Right hindlimb (tissue), 1 donor: ENCODE measurements around the gene MATR3.

Source experiments
- DNase-seq: peaks from one replicate; pipeline ENCODE4 v3.0.0-alpha.2; 2018

Gene MATR3

GRCh38 chr5:139272471-139273321 is 20.8 kb upstream of the MATR3 start:
- DNase-seq = peak; percentile 32

- no peak for DNase-seq
These were observed 20.3 kb upstream of the MATR3 start for GRCh38 chr5:139273322-139273571.

GRCh38 chr5:139273572-139274289 is 19.8 kb upstream of the MATR3 start:
- peak; percentile 78 for DNase-seq

- DNase-seq = no peak
These were observed 18.0 kb upstream of the MATR3 start for GRCh38 chr5:139275536-139275935.

- no peak for DNase-seq
These were observed 17.6 kb upstream of the MATR3 start for GRCh38 chr5:139275956-139276355.

GRCh38 chr5:139276426-139276825 is 17.1 kb upstream of the MATR3 start:
- DNase-seq = no peak

GRCh38 chr5:139277171-139277570 is 16.4 kb upstream of the MATR3 start:
- DNase-seq = no peak

GRCh38 chr5:139278540-139279274 is 14.8 kb upstream of the MATR3 start:
- DNase-seq = no peak

GRCh38 chr5:139282197-139282557 is 11.4 kb upstream of the MATR3 start:
- DNase-seq = no peak

GRCh38 chr5:139283252-139284166 is 10.0 kb upstream of the MATR3 start:
- DNase-seq = no peak

GRCh38 chr5:139284295-139284694 is 9.2 kb upstream of the MATR3 start:
- no peak for DNase-seq

- DNase-seq = no peak
These were observed 7.7 kb upstream of the MATR3 start for GRCh38 chr5:139285651-139286392.

- DNase-seq = no peak
These were observed 5.5 kb upstream of the MATR3 start for GRCh38 chr5:139287890-139288635.

- DNase-seq = no peak
These were observed 2.5 kb upstream of the MATR3 start for GRCh38 chr5:139291051-139291450.

GRCh38 chr5:139293202-139293506 is 386 bp upstream of the MATR3 start:
- DNase-seq = no peak

GRCh38 chr5:139294374-139295165 is 1.0 kb downstream of the MATR3 start:
- peak; percentile 89 for DNase-seq

GRCh38 chr5:139295346-139296057 is 2.0 kb downstream of the MATR3 start:
- no peak for DNase-seq

- no peak for DNase-seq
These were observed 2.7 kb downstream of the MATR3 start for GRCh38 chr5:139296198-139296597.

- no peak for DNase-seq
These were observed 3.4 kb downstream of the MATR3 start for GRCh38 chr5:139296862-139297326.
